ENCODE data around the gene NGF.
"Not testable (repeated sequence)": the region's sequence is repeated elsewhere in the genome, so short reads cannot be mapped to it uniquely, and the experiment has no call there.

NGF gene

DNA sequence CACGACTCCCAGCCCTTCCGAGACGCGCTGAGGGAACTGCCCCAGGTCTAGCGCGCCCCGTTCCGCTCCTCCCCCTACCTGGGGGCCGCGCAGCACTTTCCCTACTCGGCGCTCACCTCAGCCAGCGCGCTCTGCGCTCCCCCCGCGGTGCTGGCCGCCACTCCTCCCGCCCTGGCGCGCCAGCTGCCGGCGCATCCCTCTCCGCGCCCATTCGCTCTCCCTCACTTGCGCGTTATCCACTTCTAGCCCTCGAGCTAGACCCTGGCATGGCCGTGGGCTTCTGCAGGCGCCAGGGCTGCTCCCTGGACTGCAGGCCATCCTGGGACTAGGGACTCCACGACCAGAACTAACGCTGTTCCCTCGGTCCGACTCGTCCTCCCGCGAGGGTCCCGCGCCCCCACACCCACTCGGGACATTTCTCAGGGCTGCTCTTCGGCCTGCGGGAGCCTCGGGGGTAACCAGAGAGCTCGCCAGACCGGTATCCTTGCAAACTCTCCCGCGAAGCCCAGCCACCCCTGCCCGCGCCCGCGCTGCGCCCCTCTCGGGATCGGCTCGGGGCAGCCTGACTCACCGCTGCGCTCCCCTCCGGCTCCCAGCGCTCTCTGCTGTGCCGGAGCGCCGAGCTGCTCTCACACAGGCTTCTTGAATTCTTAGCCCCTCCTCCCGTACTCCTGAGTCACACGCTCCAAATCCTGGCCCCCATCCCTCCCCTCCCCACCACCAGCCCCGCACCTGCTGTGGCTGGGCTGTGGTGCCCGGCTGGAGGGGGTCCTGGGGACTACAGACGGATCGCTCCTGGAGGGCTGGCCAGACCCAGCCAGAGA, at the start of gene NGF:
TSS of gene NGF (minus strand) at position 617 of the 824 bp plus-strand sequence. CDS start 51,454 bp downstream, outside the sequence.
- DNase-seq = no peak

DNA sequence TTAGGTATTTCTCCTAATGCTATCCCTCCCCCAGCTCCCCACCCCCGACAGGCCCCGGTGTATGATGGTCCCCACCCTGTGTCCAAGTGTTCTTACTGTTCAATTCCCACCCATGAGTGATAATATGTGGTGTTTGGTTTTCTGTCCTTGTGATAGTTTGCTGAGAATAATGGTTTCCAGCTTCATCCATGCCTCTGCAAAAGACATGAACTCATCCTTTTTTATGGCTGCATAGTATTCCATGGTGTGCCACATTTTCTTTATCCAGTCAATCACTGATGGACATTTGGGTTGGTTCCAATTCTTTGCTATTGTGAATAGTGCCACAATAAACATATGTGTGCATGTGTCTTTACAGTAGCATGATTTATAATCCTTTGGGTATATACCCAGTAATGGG, 45.4 kb upstream of the NGF start:
- DNase-seq = not testable (repeated sequence)

DNA sequence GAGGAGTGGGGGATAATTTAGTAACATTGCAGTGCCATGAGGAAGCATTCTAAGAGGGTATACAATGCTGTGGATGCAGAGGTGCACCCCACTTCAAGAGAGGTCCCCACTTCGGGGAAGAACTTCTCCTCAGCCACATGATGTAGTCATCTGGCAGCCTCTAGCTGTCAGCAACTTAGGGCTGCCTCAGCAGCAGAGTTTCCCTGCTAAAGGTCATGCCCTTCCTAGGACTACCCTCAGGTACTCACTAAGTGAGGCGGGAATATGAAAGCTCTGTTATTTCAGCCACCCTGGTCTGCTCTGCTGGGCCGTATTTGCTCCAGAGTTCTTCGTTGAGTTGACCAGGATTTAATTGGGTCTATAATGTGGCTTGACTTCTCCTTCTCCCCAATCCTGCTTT, 41.9 kb upstream of the NGF start:
- no peak for DNase-seq

DNA sequence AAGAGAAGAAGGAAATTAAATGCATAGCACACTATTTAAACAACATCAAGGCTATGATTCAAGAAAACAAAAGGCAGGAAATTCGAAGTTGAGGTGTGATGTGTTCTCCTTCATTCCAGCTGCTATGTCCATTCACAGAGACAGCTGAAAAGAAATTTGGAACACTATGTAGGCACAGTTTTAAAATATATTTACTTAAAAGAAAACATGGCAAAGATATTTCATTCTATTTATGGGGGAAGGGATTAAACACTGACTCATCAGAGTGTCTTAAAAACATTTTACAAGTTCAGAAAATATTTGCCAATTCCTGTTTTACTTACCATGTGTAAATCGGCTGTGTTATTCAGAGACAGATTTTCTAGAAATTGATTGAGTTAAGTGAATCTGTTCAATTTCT, 39.4 kb upstream of the NGF start:
- DNase-seq = no peak

DNA sequence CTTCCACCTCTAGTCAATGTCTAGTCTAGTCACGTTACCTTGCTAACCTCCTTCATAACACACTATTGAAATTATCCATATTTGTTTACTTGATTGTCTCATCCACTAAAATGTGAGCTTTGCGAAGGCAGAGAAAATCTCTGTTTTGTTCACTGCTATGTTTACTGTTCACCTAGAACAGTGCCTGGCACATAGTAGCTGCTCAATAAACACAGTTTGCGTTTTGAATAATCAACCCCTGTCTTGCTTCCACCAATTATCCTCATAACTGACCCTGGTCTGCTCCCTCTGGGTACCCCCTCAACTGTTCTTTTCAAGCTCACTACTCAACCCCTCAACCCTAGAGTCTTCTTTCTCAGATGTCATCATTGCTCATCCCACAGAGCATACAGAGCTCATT, 36.5 kb upstream of the NGF start:
- no peak for DNase-seq

DNA sequence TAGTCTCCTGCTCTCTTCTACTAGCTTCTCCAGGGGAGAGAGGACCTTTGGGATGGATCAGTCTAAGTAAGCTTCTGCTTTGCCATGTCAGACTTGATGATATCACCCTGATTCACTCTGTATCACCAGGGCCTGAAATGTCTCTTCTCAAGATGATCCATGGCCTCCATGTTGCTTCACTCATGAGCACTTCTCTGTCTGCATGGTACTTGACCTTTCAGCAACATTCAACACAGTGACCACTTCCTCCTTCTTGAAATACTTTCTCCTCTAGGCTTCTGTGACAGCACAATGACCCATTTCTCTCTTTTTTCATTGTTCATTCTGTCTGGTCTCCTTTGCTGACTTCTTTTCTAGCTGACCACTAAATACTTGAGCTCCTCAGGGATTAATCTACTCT, 35.3 kb upstream of the NGF start:
- DNase-seq = no peak

DNA sequence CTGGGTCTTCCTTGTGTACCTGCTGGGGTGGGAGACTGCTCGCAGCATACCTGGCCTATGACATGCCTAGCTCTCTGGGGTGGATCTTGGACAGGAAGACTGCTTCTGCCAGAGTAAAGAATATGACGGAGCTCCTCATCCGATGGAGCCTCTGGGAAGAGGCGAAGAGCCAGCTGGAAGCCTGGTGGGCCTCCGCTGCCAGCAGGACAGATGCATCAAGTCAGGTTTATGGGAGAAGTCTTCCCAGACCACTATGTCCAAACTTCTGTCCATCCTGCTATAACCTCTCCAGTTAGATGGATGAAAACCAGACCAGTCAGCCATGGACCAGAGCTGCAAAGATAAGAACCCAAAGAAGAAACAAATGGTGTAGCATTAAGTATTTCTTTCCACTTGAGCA, 27.7 kb upstream of the NGF start:
- DNase-seq = no peak

DNA sequence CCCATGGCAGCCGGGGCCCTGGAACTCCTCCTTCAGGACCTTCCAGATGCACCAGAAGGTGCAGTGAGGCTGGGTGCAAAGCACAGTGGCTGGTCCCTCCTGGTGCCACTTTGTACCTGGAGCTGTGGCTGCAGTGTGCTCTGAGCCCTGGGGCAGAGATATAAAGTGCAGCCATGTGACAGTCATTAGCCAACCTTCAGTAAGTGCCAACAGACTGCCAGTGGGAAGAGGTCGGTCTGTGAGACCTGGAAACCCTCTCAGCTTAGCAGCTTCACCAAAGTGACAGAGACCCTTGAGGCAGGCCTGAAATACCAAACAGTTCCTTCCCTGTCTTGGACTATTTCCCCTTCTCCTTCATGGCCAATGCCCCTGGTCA, 26.7 kb upstream of the NGF start:
- DNase-seq = no peak

DNA sequence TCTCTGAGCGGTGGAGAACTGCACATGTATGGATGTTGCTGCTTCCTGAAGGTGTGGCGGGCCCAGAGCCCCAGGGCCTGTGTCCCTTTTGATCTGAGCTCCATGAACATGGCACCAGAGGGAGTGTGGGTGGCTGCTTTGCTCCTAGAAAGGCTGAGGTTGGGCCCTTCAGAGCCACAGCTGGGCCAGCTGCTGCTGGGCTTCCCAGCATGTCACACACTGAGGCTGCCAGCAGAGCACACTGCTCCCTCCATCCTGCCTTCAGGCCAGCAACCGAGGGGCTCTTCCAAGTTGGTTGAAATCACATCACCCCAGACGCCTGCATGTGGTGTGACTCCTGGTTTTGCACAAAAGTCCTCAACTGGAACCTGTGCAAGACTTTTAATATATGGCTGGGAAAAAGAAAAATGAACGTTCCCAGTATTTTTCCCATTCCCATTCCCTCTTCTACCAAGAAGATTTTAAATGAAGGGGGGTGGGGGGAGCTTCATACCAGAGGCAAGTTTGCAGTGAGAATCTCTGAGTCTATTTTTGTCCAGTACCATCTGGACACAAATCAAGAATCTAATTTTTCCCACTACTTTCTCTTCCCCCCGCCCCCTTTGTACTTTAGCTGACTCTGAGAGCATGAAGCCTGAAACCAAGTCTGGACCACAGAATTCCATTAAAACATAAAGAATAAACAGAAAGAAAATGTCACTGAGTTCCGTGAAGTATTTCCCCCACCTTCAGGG, 26.2 kb upstream of the NGF start:
- no peak for DNase-seq

DNA sequence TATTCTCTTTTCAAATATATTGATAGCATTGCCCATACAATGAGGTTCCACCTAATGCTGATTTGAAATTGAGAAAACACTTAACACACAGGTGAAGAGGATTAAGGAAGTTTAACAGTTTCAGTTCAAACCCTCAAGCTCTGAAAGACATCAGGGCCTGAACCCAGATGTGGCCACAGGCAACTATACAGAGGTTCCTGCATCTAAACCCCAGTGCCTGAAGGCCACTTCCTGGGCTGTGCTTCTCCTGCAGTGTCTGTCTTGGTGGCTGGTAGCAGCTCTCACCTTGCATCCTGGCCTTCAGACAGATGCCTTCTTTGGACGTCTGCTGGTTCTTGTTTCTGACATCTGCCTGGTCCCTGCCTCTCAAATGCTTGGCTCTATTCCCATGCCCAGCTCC, 25.1 kb upstream of the NGF start:
- DNase-seq = no peak

DNA sequence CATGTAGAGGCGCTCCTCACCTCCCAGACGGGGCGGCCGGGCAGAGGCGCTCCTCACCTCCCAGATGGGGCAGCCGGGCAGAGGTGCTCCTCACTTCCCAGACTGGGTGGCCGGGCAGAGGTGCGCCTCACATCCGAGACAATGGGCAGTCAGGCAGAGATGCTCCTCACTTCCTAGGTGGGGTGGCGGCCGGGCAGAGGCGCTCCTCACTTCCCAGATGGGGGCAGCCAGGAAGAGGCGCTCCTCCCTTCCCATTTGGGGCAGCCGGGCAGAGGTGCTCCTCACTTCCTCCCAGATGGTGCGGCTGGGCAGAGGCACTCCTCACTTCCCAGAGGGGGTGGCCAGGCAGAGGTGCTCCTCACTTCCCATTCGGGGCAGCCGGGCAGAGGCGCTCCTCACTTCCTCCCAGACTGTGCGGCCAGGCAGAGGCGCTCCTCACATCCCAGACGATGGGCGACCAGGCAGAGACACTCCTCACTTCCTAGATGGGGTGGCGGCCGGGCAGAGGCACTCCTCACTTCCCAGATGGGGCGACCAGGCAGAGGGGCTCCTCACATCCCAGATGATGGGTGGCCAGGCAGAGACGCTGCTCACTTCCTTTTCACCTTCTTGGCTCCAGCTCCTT, 22.6 kb upstream of the NGF start:
- not testable (repeated sequence) for DNase-seq

DNA sequence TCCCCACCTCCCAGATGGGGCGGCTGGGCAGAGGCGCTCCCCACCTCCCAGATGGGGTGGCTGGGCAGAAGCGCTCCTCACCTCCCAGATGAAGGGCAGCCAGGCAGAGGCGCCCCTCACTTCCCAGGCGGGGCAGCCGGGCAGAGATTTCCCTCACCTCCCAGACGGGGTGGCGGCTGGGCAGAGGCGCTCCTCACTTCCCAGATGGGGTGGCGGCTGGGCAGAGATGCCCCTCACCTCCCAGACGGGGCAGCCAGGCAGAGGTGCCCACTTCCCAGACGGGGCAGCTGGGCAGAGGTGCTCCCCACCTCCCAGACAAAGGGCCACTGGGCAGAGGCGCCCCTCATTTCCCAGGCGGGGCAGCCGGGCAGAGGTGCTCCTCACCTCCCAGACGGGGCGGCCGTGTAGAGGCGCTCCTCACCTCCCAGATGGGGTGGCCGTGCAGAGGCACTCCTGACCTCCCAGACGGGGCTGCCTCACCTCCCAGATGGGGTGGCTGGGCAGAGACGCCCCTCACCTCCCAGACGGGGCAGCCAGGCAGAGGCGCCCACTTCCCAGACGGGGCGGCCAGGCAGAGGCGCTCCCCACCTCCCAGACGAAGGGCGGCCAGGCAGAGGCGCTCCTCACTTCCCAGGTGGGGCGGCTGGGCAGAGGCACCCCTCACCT, 21.9 kb upstream of the NGF start:
- DNase-seq = not testable (repeated sequence)

DNA sequence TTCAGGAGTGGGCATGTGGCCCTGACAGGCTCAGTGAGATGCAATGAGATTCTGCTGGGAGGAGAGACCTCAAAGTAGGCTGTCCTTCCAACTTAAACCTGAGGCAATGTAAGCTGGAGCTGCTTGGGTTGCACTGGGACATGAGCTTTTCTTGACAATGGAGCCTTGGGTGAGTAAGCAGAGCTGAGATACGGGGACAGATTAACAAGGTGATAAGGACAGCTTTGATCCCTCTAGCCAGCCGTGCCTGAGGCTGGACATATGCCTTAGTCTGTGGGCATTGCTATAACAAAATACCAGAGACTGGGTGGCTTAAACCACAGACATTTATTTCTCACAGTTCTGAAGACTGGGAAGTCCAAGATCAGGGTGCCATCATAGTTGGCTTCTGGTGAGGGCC, 18.3 kb upstream of the NGF start:
- no peak for DNase-seq

DNA sequence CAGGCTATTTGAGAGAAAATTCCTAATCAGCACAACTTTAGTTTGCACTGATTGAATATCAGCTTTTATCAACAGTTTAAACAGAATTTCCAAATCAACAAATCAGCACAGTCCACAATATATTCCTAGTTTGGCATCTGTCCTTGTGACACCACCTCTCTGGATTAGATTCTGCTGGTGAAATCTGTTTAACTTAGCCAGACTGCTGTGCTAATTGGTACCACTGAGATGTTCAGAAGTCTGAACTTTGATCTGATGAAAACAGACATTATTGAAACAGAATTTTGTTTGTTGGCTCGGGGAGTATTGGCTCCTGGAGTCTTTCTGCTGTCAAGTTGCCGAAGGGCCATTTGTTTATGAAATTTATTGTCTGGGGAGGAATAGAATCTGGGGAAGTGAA, 17.0 kb upstream of the NGF start:
- DNase-seq = no peak

DNA sequence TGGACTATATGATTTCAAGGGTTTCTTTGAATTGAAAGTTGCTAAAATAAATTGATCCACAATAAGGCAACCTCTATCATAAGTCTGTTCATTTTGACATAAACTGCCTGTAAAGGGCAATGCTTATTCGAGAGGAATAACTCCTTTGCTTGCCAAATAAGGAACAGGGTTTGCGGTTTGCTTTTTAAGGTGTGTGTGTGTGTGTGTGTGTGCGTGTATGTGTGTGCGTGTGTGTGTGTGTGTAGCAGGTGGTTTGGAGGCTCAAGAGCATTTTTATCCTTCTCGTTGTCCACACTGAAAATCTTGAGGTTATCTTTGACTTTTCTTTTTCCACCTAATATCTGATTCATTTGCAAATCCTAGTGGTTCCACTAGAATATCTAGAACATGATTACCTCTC, 13.1 kb upstream of the NGF start:
- no peak for DNase-seq

DNA sequence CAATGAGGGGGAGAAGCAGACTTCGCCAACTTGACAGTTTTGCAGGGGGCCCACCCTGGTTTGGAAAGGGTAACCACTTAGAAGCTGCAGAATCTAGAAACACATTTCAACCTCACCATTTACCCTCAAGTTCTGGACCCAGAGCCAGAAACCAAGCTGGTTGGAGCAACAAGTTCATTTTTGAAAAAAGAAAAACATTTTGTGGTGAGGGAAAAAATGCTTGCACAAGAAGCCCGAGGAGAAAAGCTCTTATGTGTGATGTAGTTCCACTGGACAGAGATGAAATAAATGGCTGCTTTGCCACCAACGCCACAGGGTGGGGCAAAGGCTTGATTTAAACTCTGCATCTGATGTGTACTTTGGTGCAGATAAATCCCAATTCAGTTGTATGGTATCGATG, 10.6 kb upstream of the NGF start:
- no peak for DNase-seq

DNA sequence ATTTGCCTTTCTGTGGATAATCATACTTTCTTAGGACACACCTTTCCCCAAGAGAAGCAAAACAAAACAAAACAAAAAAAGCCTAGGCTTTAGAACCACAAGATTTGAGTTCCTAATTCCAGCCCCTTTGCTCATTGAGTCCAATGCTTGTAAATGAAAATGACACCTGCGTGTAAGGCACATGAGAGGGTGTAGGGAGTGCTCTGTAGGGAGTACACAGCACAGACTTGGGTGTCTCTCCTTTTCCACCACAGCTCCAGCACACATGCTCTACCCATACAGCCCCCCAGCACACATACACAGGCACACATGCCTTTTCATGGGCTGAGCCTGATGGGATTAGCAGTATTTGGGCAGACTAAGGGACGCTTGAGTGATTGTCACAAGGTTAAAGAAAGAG, 9.2 kb upstream of the NGF start:
- DNase-seq = no peak

DNA sequence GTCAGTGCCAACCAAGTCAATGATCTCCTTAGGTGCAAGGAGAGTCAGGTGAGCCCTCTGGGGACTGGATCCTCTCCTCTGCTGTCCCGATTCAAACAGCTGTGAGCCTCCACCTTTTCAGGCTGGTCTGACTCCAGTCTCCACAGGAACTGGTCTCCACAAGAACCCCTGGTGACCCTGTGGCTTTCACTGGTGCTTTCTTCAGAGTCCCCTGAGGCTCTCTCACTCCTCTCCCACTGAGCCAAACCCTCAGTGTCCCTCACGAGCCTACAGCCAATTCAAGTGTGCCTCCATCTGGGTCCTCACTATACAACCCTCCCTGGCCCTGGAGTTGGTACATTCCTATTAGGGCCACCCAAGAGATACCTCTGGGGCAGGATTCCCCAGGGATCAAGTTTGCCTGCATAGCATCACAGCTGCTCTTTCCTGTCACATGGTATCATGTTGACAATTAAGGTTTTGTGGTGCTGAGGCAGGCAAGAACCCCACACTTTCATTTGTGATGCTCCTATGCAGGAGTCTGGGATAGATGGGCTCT, 5.2 kb upstream of the NGF start:
- DNase-seq = no peak

DNA sequence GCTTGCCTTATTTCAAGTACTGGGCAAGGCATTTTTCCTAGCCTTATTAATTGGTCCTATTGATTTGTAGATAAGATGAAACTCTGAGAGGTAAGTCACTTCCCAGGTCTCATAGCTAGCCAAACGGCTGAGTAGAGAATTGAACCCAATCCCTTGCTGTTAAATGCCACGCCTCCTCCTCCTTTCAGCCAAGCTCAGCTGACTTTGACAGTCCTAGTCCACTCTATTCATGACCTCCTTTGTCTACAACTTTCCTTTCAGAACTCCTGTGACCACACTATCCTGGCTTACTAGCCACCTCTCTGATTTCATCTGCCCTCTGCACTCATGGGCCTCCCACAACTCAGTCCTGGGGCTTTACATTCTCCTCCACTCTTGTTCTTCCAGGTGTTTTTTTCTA, 3.9 kb upstream of the NGF start:
- no peak for DNase-seq

DNA sequence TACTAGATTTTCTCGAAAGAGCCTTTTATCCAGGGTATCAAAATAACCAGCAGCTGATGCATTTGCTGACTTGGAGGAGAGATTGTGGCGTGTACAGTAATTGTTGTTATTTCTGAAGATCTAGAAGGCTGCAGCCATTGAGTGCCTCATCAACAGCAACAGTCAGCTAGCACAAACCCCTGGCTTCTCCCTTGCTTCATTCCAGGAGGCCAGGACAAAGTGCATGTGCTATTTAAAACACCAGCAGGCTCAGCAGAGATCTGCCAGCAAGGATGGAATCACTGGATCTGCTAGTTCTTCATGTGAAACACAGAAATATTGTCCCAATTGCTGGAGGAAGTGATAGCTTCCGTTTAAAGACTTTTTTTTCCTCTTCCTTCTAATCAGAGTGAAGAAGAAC, 2.8 kb upstream of the NGF start:
- no peak for DNase-seq

DNA sequence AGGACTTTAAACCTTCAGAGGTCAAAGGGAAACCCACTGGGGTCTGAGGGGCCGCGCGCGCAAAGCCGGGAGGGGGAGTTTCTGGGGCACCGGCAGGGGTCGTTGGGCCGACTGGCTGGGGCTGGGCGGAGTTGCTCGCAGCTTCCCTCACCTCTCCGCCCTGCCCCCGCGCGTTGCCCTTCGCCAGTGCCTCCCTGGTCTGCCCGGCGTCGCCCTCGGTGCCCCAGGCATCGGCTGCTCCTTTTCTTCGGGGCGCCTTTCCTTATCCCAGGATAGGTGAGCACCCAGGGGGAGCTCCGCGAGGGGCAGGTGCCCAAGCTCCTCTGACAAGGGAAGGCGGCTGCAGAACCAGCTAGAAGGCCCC, 390 bp upstream of the NGF start:
- no peak for DNase-seq

DNA sequence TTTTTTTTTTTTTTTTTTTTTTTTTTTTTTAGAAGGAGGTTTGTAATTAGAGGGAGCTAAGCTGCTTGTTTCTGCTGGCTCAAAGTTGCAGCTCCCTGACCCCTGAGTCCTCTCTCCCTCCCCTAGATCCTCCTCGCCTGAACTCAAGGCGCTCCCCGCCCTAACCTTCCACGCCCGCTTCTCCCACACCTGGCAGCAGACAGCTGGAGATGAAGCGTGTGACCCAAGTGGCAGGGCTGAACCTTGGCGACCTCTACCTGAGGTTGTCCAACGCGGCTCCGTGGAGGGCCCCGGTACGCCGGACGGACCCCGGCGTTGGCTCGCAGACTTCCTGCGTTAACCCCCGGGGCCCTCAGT, 795 bp downstream of the NGF start:
- DNase-seq = no peak

DNA sequence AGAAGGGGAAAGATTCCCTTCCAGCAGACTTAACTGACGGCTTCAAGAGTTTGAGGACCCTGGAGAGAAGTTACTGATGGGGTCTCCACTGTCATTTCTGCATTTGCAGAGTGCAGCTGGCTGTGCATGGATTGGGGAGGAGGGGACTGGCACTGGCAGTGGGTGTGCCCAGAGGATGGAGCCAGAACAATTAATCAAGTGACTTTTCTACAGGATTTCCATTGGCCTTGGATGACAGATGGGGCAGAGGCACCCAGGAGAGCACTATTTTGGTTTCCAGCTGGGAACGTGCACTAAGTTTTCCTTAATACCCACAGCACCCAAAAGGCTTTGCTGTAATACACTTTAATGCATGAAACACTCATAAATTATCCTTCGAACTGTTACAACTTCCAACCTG, 1.3 kb downstream of the NGF start:
- DNase-seq = no peak

Data from CD4-positive, alpha-beta T cell treated with Interferon gamma for 1 hour (primary cell).